Pancreas (tissue), 10 donors: Measurements from ENCODE around the gene ATP5PO. TPM values are rescaled to one million over a fixed set of nuclear protein-coding genes. Genes with fewer than 3 reads are reported as not detected.

Source experiments
- ATAC-seq, 4 donors: fragments of 200-7000 bp; cut with Tn5 transposase; one replicate each; pipeline versions ENCODE4 v1.8.0 to v1.9.1; 2020; ENCODE audit warnings: mild to moderate bottlenecking in 4 of 4, moderate library complexity in 4 of 4
- DNase-seq, 6 donors: peaks; one replicate each; pipeline ENCODE4 v3.0.0-alpha.2; 2020
- FAIRE-seq: peaks from 2 replicates; lab custom pipeline; 2012; peaks lifted over from hg19 to GRCh38; lab: Jason Lieb, UNC
- H3K27ac ChIP-seq, 4 donors: fragments of 200-600 bp; sonication (generic); 1 replicate in 3 of 4; 2 replicates in 1 of 4; pipeline versions ENCODE4 v1.5.0 to v1.8.0; 2020
- H3K27me3 ChIP-seq, 4 donors: fragments of 200-600 bp; one replicate each; pipeline ENCODE4 v1.8.0; 2021
- H3K36me3 ChIP-seq, 3 donors: fragments of 200-600 bp; sonication (generic) in 1 of 3; one replicate each; pipeline versions ENCODE4 v1.5.0 to v1.8.0; 2020 to 2021
- H3K4me1 ChIP-seq, 3 donors: fragments of 200-600 bp; one replicate each; pipeline ENCODE4 v1.8.0; 2021
- H3K4me3 ChIP-seq, 4 donors: fragments of 200-600 bp; sonication (generic) in 2 of 4; one replicate each; pipeline versions ENCODE4 v1.5.0 to v1.8.0; 2020 to 2021
- H3K9me3 ChIP-seq, 4 donors: fragments of 200-600 bp; one replicate each; pipeline ENCODE4 v1.8.0; 2021
- WGBS, 2 donors: extraction: QIAGEN DNeasy Blood & Tissue Kit; methylation state at CpG; one replicate each; pipeline ENCODE4 v1.1.7; 2013; 5-methylcytosine and 5-hydroxymethylcytosine counted together
- intact Hi-C, 3 donors: fragments of 100-400 bp; cut with DNase I; formaldehyde crosslinking; loops; one replicate each; pipeline versions ENCODE4 v1.11.1 to v1.14.2; 2022
- polyA plus RNA-seq, 2 donors: library from polyadenylated mRNA; stranded (reverse); fragments of 200-250 nt; gene quantifications; one replicate each; pipeline ENCODE4 v1.2.3, GENCODE V29; 2013
- total RNA-seq, 6 donors: library from RNA; stranded (reverse); fragmentation: NEBNext Ultra II Directional in 4 of 6; extraction: Animal tissue kit (Norgen Biotek cat#: 25700) in 4 of 6; gene quantifications; one replicate each; pipeline versions ENCODE4 v1.2.1 to v1.2.4, GENCODE V29; 2021 to 2023
- TF ChIP-seq, protein P1 (sequence below), 4 donors: fragments of 200-600 bp; sonication (generic) in 3 of 4; IDR thresholded peaks; one replicate each; pipeline versions ENCODE4 v1.5.0 to v1.8.0; 2021; ENCODE audit warnings: antibody characterized with exemption in 4 of 4
- donor health status: healthy with polysubstance abuse.
- donor health status: DM: no; HTN: no; CAD: no; lungs with moderate emphysema.
- donor health status: DM: no; HTN: no; CAD: no.
- donor health status: control.
- donor health status: control.
- donor health status: Bipolar disorder and iron deficiency.
- donor health status: DM: yes; HTN: yes; CAD: no.
- donor health status: DM: no; HTN: no; CAD: no.
- donor health status: DM: no; HTN: no; CAD: no.
- donor health status: DM: yes; HTN: yes; CAD: no.

The ATP5PO gene, protein sequence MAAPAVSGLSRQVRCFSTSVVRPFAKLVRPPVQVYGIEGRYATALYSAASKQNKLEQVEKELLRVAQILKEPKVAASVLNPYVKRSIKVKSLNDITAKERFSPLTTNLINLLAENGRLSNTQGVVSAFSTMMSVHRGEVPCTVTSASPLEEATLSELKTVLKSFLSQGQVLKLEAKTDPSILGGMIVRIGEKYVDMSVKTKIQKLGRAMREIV
- total RNA-seq = 10 to 100 TPM; 52.0 to 82.4 (median 72.7) TPM
- 100 to 1,000 TPM; 113 to 124 TPM for polyA plus RNA-seq

DNA sequence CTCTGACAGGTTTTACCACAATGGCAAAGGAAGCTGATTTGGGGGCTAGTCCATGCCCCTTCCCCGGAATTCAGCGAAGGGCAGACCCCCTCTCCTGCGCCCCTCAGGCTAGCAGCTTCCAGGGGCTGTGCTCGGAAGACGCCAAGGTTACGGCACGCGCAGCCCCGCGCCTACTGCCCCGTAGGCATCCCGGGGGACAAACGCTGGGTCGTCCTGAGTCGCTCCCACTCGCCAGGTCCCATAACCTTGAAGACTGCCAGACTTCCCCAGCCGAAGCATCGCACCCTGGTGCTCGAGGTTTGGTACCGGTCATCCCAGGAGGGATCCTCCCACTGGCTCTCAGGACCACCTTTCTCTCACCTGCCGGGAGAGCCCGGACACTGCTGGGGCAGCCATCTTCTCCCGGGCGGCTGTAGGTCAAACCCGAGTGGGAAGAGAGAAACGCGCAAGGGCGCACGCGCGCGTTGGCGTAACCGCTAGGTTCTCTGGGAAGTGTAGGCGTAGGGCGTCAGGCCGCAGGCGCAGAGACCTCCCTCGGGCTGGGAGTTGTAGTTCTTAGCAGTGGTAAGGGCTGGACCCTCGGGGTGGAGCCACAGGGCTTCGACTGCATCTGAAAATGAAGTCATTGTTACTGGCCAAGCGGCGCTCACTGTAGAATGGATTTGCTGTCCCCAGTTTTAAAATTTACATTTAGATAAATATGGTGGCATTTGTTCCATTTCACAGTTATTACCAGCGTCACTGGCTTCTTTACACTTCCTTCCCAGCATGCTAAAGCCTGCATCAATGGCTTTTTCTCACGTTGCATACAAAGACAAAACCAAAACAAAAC is at the start of gene ATP5PO:
TSS of gene ATP5PO (minus strand) at position 437 of the 832 bp plus-strand sequence. CDS start at position 396, 41 bp downstream.
- peak; percentile 63 for FAIRE-seq
- 0 to 1% methylated on average over 45 of the region's 45 CpGs for WGBS, 2 donors
- peak within 1 kb of the TSS in 3 of 4 donors; percentile 44 to 65 (median 51) for H3K27ac ChIP-seq
- H3K9me3 ChIP-seq = no peaks in the 10 kb centered on the region
- peak within 1 kb of the TSS; percentile 61 to 83 (median 73) for H3K4me3 ChIP-seq
- ATAC-seq = peak; percentile 99 to 100 (median 100)
- intact Hi-C loops = no loop called here
- H3K27me3 ChIP-seq = no peaks in the 10 kb centered on the region
- peaks cover 0 to 11% (median 7%) of the 10 kb centered on the region in 3 donors for H3K4me1 ChIP-seq
- DNase-seq = peak; percentile 96 to 100 (median 97)
- H3K36me3 ChIP-seq = peaks cover 0 to 7% (median 0%) of the 10 kb centered on the region in 3 donors
- TF ChIP-seq, protein P1, sequence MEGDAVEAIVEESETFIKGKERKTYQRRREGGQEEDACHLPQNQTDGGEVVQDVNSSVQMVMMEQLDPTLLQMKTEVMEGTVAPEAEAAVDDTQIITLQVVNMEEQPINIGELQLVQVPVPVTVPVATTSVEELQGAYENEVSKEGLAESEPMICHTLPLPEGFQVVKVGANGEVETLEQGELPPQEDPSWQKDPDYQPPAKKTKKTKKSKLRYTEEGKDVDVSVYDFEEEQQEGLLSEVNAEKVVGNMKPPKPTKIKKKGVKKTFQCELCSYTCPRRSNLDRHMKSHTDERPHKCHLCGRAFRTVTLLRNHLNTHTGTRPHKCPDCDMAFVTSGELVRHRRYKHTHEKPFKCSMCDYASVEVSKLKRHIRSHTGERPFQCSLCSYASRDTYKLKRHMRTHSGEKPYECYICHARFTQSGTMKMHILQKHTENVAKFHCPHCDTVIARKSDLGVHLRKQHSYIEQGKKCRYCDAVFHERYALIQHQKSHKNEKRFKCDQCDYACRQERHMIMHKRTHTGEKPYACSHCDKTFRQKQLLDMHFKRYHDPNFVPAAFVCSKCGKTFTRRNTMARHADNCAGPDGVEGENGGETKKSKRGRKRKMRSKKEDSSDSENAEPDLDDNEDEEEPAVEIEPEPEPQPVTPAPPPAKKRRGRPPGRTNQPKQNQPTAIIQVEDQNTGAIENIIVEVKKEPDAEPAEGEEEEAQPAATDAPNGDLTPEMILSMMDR (IDR thresholded peaks at IDR 0.05) = no peak

DNA sequence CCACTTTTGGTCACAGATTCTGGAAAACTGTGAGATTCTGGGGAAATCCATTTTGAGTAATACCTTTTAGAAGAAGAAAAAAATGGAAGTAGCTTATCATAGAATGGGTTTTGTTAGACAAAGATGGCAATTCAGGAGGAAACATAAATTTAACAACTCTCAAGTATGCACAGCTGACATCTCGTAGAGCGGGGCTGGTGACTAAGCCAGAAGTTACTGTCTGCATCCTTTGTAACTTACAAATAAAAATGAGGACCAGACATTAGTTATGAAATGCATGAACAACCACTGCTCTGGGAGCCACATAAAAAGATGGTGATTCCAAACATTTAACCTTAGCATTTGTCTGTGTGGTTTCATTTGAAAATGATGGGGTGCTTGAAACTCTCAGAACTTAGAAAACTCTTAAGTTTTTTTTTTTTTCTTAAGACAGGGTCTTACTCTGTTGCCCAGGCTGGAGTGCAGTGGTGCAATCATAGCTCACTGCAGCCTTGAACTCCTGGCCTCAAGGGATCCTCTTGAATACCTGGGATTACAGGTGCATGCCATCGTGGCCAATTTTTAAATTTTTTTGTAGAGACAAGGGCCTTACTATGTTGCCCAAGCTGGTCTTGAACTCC is 49.2 kb upstream of the ATP5PO start:
- Histone ChIP-seq H3K36me3 (no peaks in the 10 kb centered on the region), H3K4me3 (no peak overlapping the region), H3K4me1 (peaks cover 0 to 7% (median 3%) of the 10 kb centered on the region in 3 donors), H3K9me3 (no peaks in the 10 kb centered on the region), H3K27me3 (no peaks in the 10 kb centered on the region), H3K27ac (no peak overlapping the region)
- TF ChIP-seq, protein P1 (IDR thresholded peaks at IDR 0.05) = no peak
- intact Hi-C loops = no loop called here
- no peak for FAIRE-seq
- 78 to 90% methylated on average over 3 of the region's 3 CpGs for WGBS, 2 donors
- DNase-seq = no peak
- no peak for ATAC-seq

DNA sequence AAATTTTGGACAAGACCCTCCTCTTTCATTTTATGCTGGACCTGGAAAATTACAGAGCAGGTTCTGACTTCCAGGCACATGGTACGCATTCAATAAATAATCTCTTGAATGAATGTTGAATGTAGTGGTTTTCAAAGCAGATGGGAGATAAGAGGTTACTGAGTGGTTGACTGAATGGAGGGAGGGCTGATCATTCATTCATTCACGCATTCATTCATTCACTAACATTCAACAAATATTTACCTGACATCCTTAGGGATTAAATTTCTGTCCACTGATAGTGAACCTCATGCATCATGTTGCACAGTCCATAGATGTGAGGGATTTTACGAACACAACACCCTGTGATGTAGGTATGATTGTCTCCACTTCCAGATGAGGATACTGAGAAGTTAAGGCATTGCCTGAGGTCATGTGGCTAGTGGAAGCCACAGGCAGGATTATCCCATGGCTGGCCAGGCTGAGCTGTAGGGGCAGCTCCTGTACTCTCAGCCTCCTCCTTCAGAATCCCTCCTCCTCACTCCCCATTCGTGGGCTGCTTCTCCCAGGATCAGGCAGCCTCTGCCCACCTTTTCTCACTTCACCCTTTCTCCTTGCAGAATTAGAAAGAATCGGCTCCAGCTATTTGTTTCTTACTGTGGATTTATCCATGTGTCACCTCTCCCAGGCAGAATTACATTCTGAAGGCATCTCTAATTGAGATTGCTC is 48.4 kb upstream of the ATP5PO start:
- Histone ChIP-seq H3K27me3 (no peaks in the 10 kb centered on the region), H3K27ac (no peak overlapping the region), H3K4me3 (no peak overlapping the region), H3K9me3 (no peaks in the 10 kb centered on the region), H3K36me3 (no peaks in the 10 kb centered on the region), H3K4me1 (peaks cover 0 to 2% (median 0%) of the 10 kb centered on the region in 3 donors)
- TF ChIP-seq, protein P1 (IDR thresholded peaks at IDR 0.05) = no peak
- no peak for ATAC-seq
- WGBS, 2 donors = 57 to 58% methylated on average over 5 of the region's 5 CpGs
- intact Hi-C loops = no loop called here
- FAIRE-seq = no peak
- no peak for DNase-seq

DNA sequence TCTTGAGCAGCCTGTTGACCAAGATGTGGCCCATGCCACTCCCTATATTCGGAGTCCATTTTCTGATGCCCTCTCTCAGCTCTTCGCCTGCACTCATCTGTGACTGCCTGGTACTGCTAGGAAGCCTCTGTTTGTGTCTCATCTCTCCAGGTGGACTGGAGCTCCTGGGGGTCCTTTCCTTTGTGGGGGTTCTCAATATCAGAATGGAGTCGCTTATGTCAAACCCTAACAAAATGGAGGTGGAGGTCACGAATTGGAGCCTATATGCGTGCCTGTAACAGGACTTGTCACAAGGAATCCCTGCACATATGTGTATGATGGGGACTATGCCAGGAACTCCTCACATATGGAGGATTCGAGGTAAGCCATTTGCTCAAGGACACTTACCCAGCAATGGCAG is 46.7 kb upstream of the ATP5PO start:
- no peak for FAIRE-seq

More for the DNA sequence above, 46.7 kb upstream of the ATP5PO start:
- H3K27me3 ChIP-seq = no peaks in the 10 kb centered on the region
- TF ChIP-seq, protein P1 (IDR thresholded peaks at IDR 0.05) = no peak
- H3K4me1 ChIP-seq = no peaks in the 10 kb centered on the region
- DNase-seq (no peak), ATAC-seq (no peak)
- 72 to 84% methylated on average over 6 of the region's 6 CpGs for WGBS, 2 donors
- no peaks in the 10 kb centered on the region for H3K9me3 ChIP-seq
- intact Hi-C loops = no loop called here
- H3K27ac ChIP-seq = no peak overlapping the region
- H3K4me3 ChIP-seq = no peak overlapping the region
- H3K36me3 ChIP-seq = no peaks in the 10 kb centered on the region
